Endothelial cell of umbilical vein (primary cell): ENCODE results near the gene TYRP1. TPM values are rescaled to one million over a fixed set of nuclear protein-coding genes. Genes with fewer than 3 reads are reported as not detected.

Source experiments
- BruUV-seq: library from RNA; stranded (reverse); fragments of 400-500 nt; replicated peaks from 2 replicates; lab custom pipeline; 2021; lab: Mats Ljungman, UMichigan
- CTCF ChIA-PET: fragments of 300-600, 350-600 bp; sonication (Branson Sonifier 250); formaldehyde crosslinking; loops from one replicate; lab custom pipeline; 2021; ENCODE audit warnings: antibody characterized with exemption, inconsistent platforms; lab: Charles Lee
- POLR2A ChIA-PET: fragments of 300-600, 350-600 bp; sonication (Branson Sonifier 250); formaldehyde crosslinking; loops from one replicate; lab custom pipeline; 2021; ENCODE audit warnings: antibody characterized with exemption, inconsistent platforms; lab: Charles Lee
- DNase-seq: peaks from one replicate; pipeline ENCODE4 v3.0.0-alpha.2; 2011; ENCODE audit warnings: low read depth, low spot score
- FAIRE-seq: peaks from 2 replicates; lab custom pipeline; 2011; peaks lifted over from hg19 to GRCh38; lab: Jason Lieb, UNC
- H2AFZ ChIP-seq: 2 replicates; pipeline ENCODE4 v1.6.0; 2012; ENCODE audit warnings: low read depth, low read length, control low read depth, inconsistent platforms
- H3K27ac ChIP-seq: 2 replicates; pipeline ENCODE4 v1.5.1; 2011; ENCODE audit warnings: low read depth, mild to moderate bottlenecking, control low read depth, low read length, moderate library complexity; ENCODE audit not compliant: insufficient read depth
- H3K27me3 ChIP-seq, 2 experiments: 2 replicates each; pipeline versions ENCODE4 v1.6.0 to v1.6.1; 2011; ENCODE audit warnings: low read length in 2 of 2, mixed read lengths in 1 of 2; ENCODE audit not compliant: control insufficient read depth in 2 of 2, insufficient read depth in 2 of 2
- H3K36me3 ChIP-seq, 2 experiments: 2 replicates in 1 of 2; 3 replicates in 1 of 2; pipeline ENCODE4 v1.5.1; 2011; ENCODE audit warnings: low read length in 2 of 2, mild to moderate bottlenecking in 1 of 2, moderate library complexity in 1 of 2; ENCODE audit not compliant: control insufficient read depth in 2 of 2, insufficient read depth in 2 of 2; ENCODE audit errors: extremely low read depth in 1 of 2
- H3K4me1 ChIP-seq: 3 replicates; pipeline ENCODE4 v1.5.1; 2011; ENCODE audit warnings: mild to moderate bottlenecking, low read length; ENCODE audit not compliant: control insufficient read depth, insufficient read depth; ENCODE audit errors: extremely low read depth
- H3K4me2 ChIP-seq: 2 replicates; pipeline ENCODE4 v1.6.1; 2011; ENCODE audit warnings: low read length, control low read depth, mixed read lengths; ENCODE audit not compliant: insufficient read depth
- H3K4me3 ChIP-seq, 3 experiments: fragments of 200-600 bp in 1 of 3; sonication (generic), shearing (Covaris generic) in 1 of 3; replicated peaks in 1 of 3; 2 replicates each; pipeline ENCODE4 v1.5.1; 2011 to 2016; ENCODE audit warnings: control low read depth in 3 of 3, low read length in 3 of 3, mild to moderate bottlenecking in 2 of 3, inconsistent platforms in 1 of 3, low read depth in 1 of 3, moderate library complexity in 1 of 3; ENCODE audit not compliant: insufficient read depth in 1 of 3
- H3K79me2 ChIP-seq: 2 replicates; pipeline ENCODE4 v1.6.0; 2012; ENCODE audit warnings: low read length, inconsistent platforms; ENCODE audit not compliant: control insufficient read depth, insufficient read depth
- H3K9ac ChIP-seq: replicated peaks from 2 replicates; pipeline ENCODE3; 2011; ENCODE audit warnings: low read length, control low read depth; ENCODE audit not compliant: insufficient read depth; ENCODE audit errors: extremely low read depth
- H3K9me1 ChIP-seq: replicated peaks from 3 replicates; pipeline ENCODE4 v1.6.0; 2011; ENCODE audit warnings: mild to moderate bottlenecking, low read length; ENCODE audit not compliant: control insufficient read depth, insufficient read depth; ENCODE audit errors: extremely low read depth
- H3K9me3 ChIP-seq: replicated peaks from 2 replicates; pipeline ENCODE4 v1.5.1; 2012; ENCODE audit warnings: low read length, inconsistent platforms; ENCODE audit not compliant: control insufficient read depth, insufficient read depth
- H4K20me1 ChIP-seq: replicated peaks from 2 replicates; pipeline ENCODE3; 2011; ENCODE audit warnings: mild to moderate bottlenecking, low read length; ENCODE audit not compliant: control insufficient read depth, insufficient read depth; ENCODE audit errors: extremely low read depth
- CTCF ChIP-seq, 2 donors: IDR thresholded peaks; 1 replicate in 1 of 2; 2 replicates in 1 of 2; pipeline ENCODE4 v1.5.1; 2011; ENCODE audit warnings: low read length in 2 of 2, mild to moderate bottlenecking in 2 of 2, moderate library complexity in 2 of 2, control low read depth in 1 of 2, inconsistent platforms in 1 of 2, low read depth in 1 of 2; ENCODE audit not compliant: insufficient read depth in 1 of 2; ENCODE audit errors: extremely low read depth in 1 of 2
- EZH2 ChIP-seq: IDR thresholded peaks from 2 replicates; pipeline ENCODE4 v1.6.1; 2012; ENCODE audit warnings: borderline replicate concordance, low read depth, mild to moderate bottlenecking, moderate library complexity, low read length, inconsistent platforms; ENCODE audit not compliant: severe bottlenecking
- FOS ChIP-seq: IDR thresholded peaks from 2 replicates; pipeline ENCODE4 v1.6.1; 2011; ENCODE audit warnings: mild to moderate bottlenecking, low read length, moderate library complexity, borderline replicate concordance; ENCODE audit not compliant: insufficient read depth
- GATA2 ChIP-seq: IDR thresholded peaks from 2 replicates; pipeline ENCODE4 v1.7.0; 2011; ENCODE audit warnings: low read depth, mild to moderate bottlenecking, moderate library complexity, mixed read lengths, low read length; ENCODE audit not compliant: insufficient read length, insufficient read depth
- JUN ChIP-seq: IDR thresholded peaks from 2 replicates; pipeline ENCODE4 v1.6.1; 2011; ENCODE audit warnings: borderline replicate concordance, low read depth; ENCODE audit not compliant: insufficient read length, insufficient read depth
- MAX ChIP-seq: IDR thresholded peaks from 2 replicates; pipeline ENCODE4 v1.6.1; 2011; ENCODE audit not compliant: insufficient read depth, insufficient read length
- MYC ChIP-seq: IDR thresholded peaks from one replicate; pipeline ENCODE4 v1.6.1; 2011; ENCODE audit warnings: mild to moderate bottlenecking, low read depth, low read length
- POLR2A ChIP-seq: IDR thresholded peaks from 2 replicates; pipeline ENCODE4 v1.6.1; 2012; ENCODE audit warnings: low read depth, mild to moderate bottlenecking, control low read depth, low read length
- POLR2AphosphoS5 ChIP-seq: IDR thresholded peaks from 2 replicates; pipeline ENCODE4 v1.6.1; 2012; ENCODE audit warnings: low read depth, mild to moderate bottlenecking, control low read depth, low read length, moderate library complexity; ENCODE audit not compliant: insufficient read depth
- dilution Hi-C: fragments of 300-500 bp; cut with MboI; formaldehyde crosslinking; loops from one replicate; pipeline ENCODE4 v1.15.0; 2019; ENCODE audit warnings: low sequenced_read_pairs; ENCODE audit not compliant: extremely low pct_ligation_motif_present
- intact Hi-C: fragments of 100-400 bp; cut with micrococcal nuclease; formaldehyde crosslinking; loops from one replicate; pipeline ENCODE4 v1.10.0; 2022
- polyA plus RNA-seq, 4 experiments: library from polyadenylated mRNA; depleted of rRNA in 3 of 4; stranded (reverse) in 3 of 4; unstranded in 1 of 4; fragments of >200 nt; gene quantifications; 2 replicates each; pipeline versions ENCODE4 v1.2.1 to v1.2.3, GENCODE V29; 2011 to 2012; ENCODE audit warnings: missing spikeins in 1 of 4
- total RNA-seq: library from RNA; stranded (reverse); gene quantifications from 2 replicates; pipeline ENCODE4 v1.2.3, GENCODE V29; 2021

TYRP1 gene
- total and polyA plus RNA-seq, 2 donors (not counting 3 experiments of a cell fraction or from before 2014, with no cell fraction given): 0.63 TPM; not detected in 1

DNA sequence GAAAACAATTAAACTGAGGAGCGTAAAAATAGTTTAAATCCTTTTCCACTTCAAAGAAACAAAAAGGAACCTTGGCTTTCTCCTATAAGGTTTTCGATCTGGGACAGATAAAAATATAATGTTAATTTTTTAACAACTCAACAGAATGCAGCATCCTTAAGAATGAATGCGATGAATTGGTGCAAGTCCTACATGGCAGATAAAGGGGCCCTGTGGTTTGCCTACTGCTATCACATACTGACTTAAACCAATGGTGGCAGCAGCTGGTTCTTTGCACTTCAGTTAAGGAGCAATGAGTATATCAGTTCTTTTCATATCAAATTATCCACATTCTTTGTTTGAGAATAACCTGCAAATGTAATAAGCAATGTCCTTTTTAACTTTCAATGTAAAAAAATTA lies 12.4 kb upstream of the TYRP1 start:
- intact Hi-C loops (no loop called here), dilution Hi-C loops (no loop called here)
- Histone ChIP-seq H3K9ac (no peak overlapping the region), H3K9me3 (no peaks in the 10 kb centered on the region), H3K4me1 (peaks cover 15% of the 10 kb centered on the region), H3K27me3 (no peaks in the 10 kb centered on the region), H3K27ac (no peak overlapping the region), H2AFZ (no peak overlapping the region), H3K79me2 (no peaks in the 10 kb centered on the region), H3K36me3 (no peaks in the 10 kb centered on the region), H3K9me1 (no peaks in the 10 kb centered on the region), H4K20me1 (no peaks in the 10 kb centered on the region), H3K4me2 (no peak overlapping the region), H3K4me3 (no peak overlapping the region)
- DNase-seq: peak; percentile 11
- BruUV-seq: no TSS peak
- ChIA-PET POLR2A (no interaction called here), CTCF (interaction anchor here (1.1 kb wide), 1 partner anchor 18 kb away, joined by 5 read pairs; no protein-coding TSS in a partner anchor)
- TF ChIP-seq JUN: no peak
- no peak for TF ChIP-seq EZH2
- TF ChIP-seq GATA2: no peak
- TF ChIP-seq FOS: no peak
- TF ChIP-seq MAX: no peak
- TF ChIP-seq POLR2A: no peak
- no peak for TF ChIP-seq CTCF (IDR thresholded peaks at IDR 0.05; ENCODE audit: extremely low read depth in 1 of 2, insufficient read depth in 1 of 2, low read depth in 1 of 2, low read length in 2 of 2)
- TF ChIP-seq MYC: no peak
- no peak for TF ChIP-seq POLR2AphosphoS5
- no peak for FAIRE-seq
